ENCODE data around the gene SNPH.

SNPH gene

GRCh38 chr20:1229541-1229940 lies 36.6 kb upstream of the SNPH start:
- H3K4me3 ChIP-seq (replicated peaks in 1 of 2; ENCODE audit: low read depth in 2 of 2, low read length in 2 of 2), result no peak overlapping the region
- no peak for TF ChIP-seq CTCF (IDR thresholded peaks at IDR 0.05; ENCODE audit: low read depth, low read length)
- no peak for DNase-seq (ENCODE audit: low read depth in 2 of 2)

GRCh38 chr20:1232286-1233111 lies 33.6 kb upstream of the SNPH start:
- DNase-seq (ENCODE audit: low read depth in 2 of 2), result no peak
- no peak for TF ChIP-seq CTCF (IDR thresholded peaks at IDR 0.05; ENCODE audit: low read depth, low read length)
- H3K4me3 ChIP-seq (replicated peaks in 1 of 2; ENCODE audit: low read depth in 2 of 2, low read length in 2 of 2), result no peak overlapping the region

GRCh38 chr20:1240549-1240948 lies 25.5 kb upstream of the SNPH start:
- no peak for TF ChIP-seq CTCF (IDR thresholded peaks at IDR 0.05; ENCODE audit: low read depth, low read length)
- H3K4me3 ChIP-seq (replicated peaks in 1 of 2; ENCODE audit: low read depth in 2 of 2, low read length in 2 of 2), result no peak overlapping the region
- DNase-seq (ENCODE audit: low read depth in 2 of 2), result no peak

GRCh38 chr20:1241456-1241855 lies 24.6 kb upstream of the SNPH start:
- H3K4me3 ChIP-seq (replicated peaks in 1 of 2; ENCODE audit: low read depth in 2 of 2, low read length in 2 of 2), result no peak overlapping the region
- DNase-seq (ENCODE audit: low read depth in 2 of 2), result no peak
- no peak for TF ChIP-seq CTCF (IDR thresholded peaks at IDR 0.05; ENCODE audit: low read depth, low read length)

GRCh38 chr20:1242099-1242498 lies 24.0 kb upstream of the SNPH start:
- no peak overlapping the region for H3K4me3 ChIP-seq (replicated peaks in 1 of 2; ENCODE audit: low read depth in 2 of 2, low read length in 2 of 2)
- no peak for DNase-seq (ENCODE audit: low read depth in 2 of 2)
- no peak for TF ChIP-seq CTCF (IDR thresholded peaks at IDR 0.05; ENCODE audit: low read depth, low read length)

GRCh38 chr20:1242530-1242929 lies 23.6 kb upstream of the SNPH start:
- H3K4me3 ChIP-seq (replicated peaks in 1 of 2; ENCODE audit: low read depth in 2 of 2, low read length in 2 of 2), result no peak overlapping the region
- TF ChIP-seq CTCF (IDR thresholded peaks at IDR 0.05; ENCODE audit: low read depth, low read length), result no peak
- DNase-seq (ENCODE audit: low read depth in 2 of 2), result peak; percentile 62 to 92

- no peak for DNase-seq (ENCODE audit: low read depth in 2 of 2)
- H3K4me3 ChIP-seq (replicated peaks in 1 of 2; ENCODE audit: low read depth in 2 of 2, low read length in 2 of 2), result no peak overlapping the region
- no peak for TF ChIP-seq CTCF (IDR thresholded peaks at IDR 0.05; ENCODE audit: low read depth, low read length)
Measured at GRCh38 chr20:1245578-1245977, 20.5 kb upstream of the SNPH start.

Measured in cardiac fibroblast (primary cell).